SH-SY5Y (cell line): Measurements from ENCODE around the gene TEX52.

Experiments used
- GATA2 ChIP-seq: IDR thresholded peaks from 2 replicates; pipeline ENCODE4 v1.6.1; 2011; ENCODE audit warnings: mild to moderate bottlenecking, low read depth, low read length
- GATA3 ChIP-seq: IDR thresholded peaks from 2 replicates; pipeline ENCODE4 v1.6.1; 2011; ENCODE audit warnings: low read depth, mild to moderate bottlenecking, low read length, moderate library complexity

Gene TEX52

GRCh38 chr12:2845280-2845679 lies 11.6 kb downstream of the TEX52 start:
- TF ChIP-seq GATA2 (no peak), GATA3 (no peak)

GRCh38 chr12:2844786-2845185 lies 12.1 kb downstream of the TEX52 start:
- TF ChIP-seq GATA3, result no peak
- TF ChIP-seq GATA2, result no peak

- no peak for TF ChIP-seq GATA3
- no peak for TF ChIP-seq GATA2
Measured at GRCh38 chr12:2842948-2843347, 13.9 kb downstream of the TEX52 start.

GRCh38 chr12:2841056-2841650 lies 15.7 kb downstream of the TEX52 start:
- TF ChIP-seq GATA2, result no peak
- TF ChIP-seq GATA3, result no peak

- TF ChIP-seq GATA3 (no peak), GATA2 (no peak)
Measured at GRCh38 chr12:2836574-2836973, 20.3 kb downstream of the TEX52 start.

GRCh38 chr12:2835691-2836403 lies 21.0 kb downstream of the TEX52 start:
- TF ChIP-seq GATA3 (no peak), GATA2 (no peak)

GRCh38 chr12:2834581-2835491 lies 22.0 kb downstream of the TEX52 start, which contains the start of gene NRIP2:
Gene NRIP2, minus strand, starts transcription at chr12:2835035. Its CDS starts 52 bp downstream, at chr12:2834983.
- TF ChIP-seq GATA3 (no peak), GATA2 (no peak)

GRCh38 chr12:2833810-2834209 lies 23.0 kb downstream of the TEX52 start:
- TF ChIP-seq GATA2, result no peak
- TF ChIP-seq GATA3, result no peak

GRCh38 chr12:2833327-2833726 lies 23.5 kb downstream of the TEX52 start:
- no peak for TF ChIP-seq GATA2
- TF ChIP-seq GATA3, result no peak

- TF ChIP-seq GATA3 (no peak), GATA2 (no peak)
Measured at GRCh38 chr12:2832550-2833127, 24.2 kb downstream of the TEX52 start.

GRCh38 chr12:2829275-2829674 lies 27.6 kb downstream of the TEX52 start:
- no peak for TF ChIP-seq GATA2
- TF ChIP-seq GATA3, result no peak

GRCh38 chr12:2826721-2827515 lies 29.9 kb downstream of the TEX52 start:
- TF ChIP-seq GATA2 (no peak), GATA3 (no peak)

GRCh38 chr12:2826036-2826435 lies 30.8 kb downstream of the TEX52 start:
- TF ChIP-seq GATA3 (no peak), GATA2 (no peak)
